Activated naive CD4-positive, alpha-beta T cell treated with Interleukin-2 at 50 U/mL for 16 hours (primary cell): Measurements from ENCODE around the gene NFKBIB.
"Not testable (repeated sequence)": the region's sequence is repeated elsewhere in the genome, so short reads cannot be mapped to it uniquely, and the experiment has no call there.

Experiments used
- DNase-seq: peaks from one replicate; pipeline ENCODE4 v3.0.0-alpha.2; 2020

Gene NFKBIB

GRCh38 chr19:38875656-38876395 is 23.9 kb upstream of the NFKBIB start:
- DNase-seq: no peak

- DNase-seq: peak; percentile 71
These were observed 21.8 kb upstream of the NFKBIB start, which contains the start of gene RINL for GRCh38 chr19:38877781-38878574. RINL (minus strand) TSS chr19:38878275; CDS start chr19:38876742, 1,533 bp downstream.

- DNase-seq: no peak
These were observed 21.0 kb upstream of the NFKBIB start for GRCh38 chr19:38878575-38879399.

GRCh38 chr19:38879400-38879751 is 20.4 kb upstream of the NFKBIB start:
- no peak for DNase-seq

GRCh38 chr19:38880076-38880881 is 19.5 kb upstream of the NFKBIB start:
- no peak for DNase-seq

- DNase-seq: no peak
These were observed 18.7 kb upstream of the NFKBIB start for GRCh38 chr19:38880882-38881609.

GRCh38 chr19:38883286-38883685 is 16.5 kb upstream of the NFKBIB start:
- no peak for DNase-seq

GRCh38 chr19:38884691-38885090 is 15.1 kb upstream of the NFKBIB start:
- not testable (repeated sequence) for DNase-seq

- no peak for DNase-seq
These were observed 10.9 kb upstream of the NFKBIB start for GRCh38 chr19:38888876-38889275.

- no peak for DNase-seq
These were observed 10.0 kb upstream of the NFKBIB start for GRCh38 chr19:38889803-38890202.

GRCh38 chr19:38890686-38891085 is 9.1 kb upstream of the NFKBIB start:
- no peak for DNase-seq

GRCh38 chr19:38891771-38892170 is 8.0 kb upstream of the NFKBIB start:
- no peak for DNase-seq

GRCh38 chr19:38892841-38893240 is 6.9 kb upstream of the NFKBIB start:
- no peak for DNase-seq

GRCh38 chr19:38893341-38893771 is 6.4 kb upstream of the NFKBIB start:
- no peak for DNase-seq

- DNase-seq: no peak
These were observed 4.8 kb upstream of the NFKBIB start for GRCh38 chr19:38894968-38895367.

GRCh38 chr19:38898788-38899446 is 852 bp upstream of the NFKBIB start:
- DNase-seq: no peak

GRCh38 chr19:38900202-38900629 is 447 bp downstream of the NFKBIB start:
- DNase-seq: no peak

- DNase-seq: no peak
These were observed 998 bp downstream of the NFKBIB start for GRCh38 chr19:38900743-38901190.

- DNase-seq: no peak
These were observed 1.9 kb downstream of the NFKBIB start for GRCh38 chr19:38901683-38902082.

GRCh38 chr19:38904581-38905539 is 5.1 kb downstream of the NFKBIB start:
- DNase-seq: no peak
